WTC11 (cell line): ENCODE results near the gene LMO3. TPM values are rescaled to one million over a fixed set of nuclear protein-coding genes. Genes with fewer than 3 reads are reported as not detected.

Experiments
- ATAC-seq: fragments of 200-7000 bp; cut with Tn5 transposase; 2 replicates; pipeline ENCODE4 v1.10.0; 2021; ENCODE audit warnings: mild to moderate bottlenecking, moderate library complexity
- CTCF ChIA-PET: fragments of 300-600 bp; sonication (Branson Sonifier 250); formaldehyde crosslinking; loops from one replicate; lab custom pipeline; 2021; ENCODE audit warnings: antibody characterized with exemption; lab: Charles Lee
- POLR2A ChIA-PET: fragments of 350-600 bp; sonication (Branson Sonifier 250); formaldehyde crosslinking; loops from one replicate; lab custom pipeline; 2021; ENCODE audit warnings: antibody characterized with exemption; lab: Charles Lee
- DNase-seq: peaks from one replicate; pipeline ENCODE4 v3.0.0; 2021; ENCODE audit warnings: low spot score
- H3K27ac Mint-ChIP-seq: 2 replicates; pipeline ENCODE4 v1.8.0; 2021; ENCODE audit warnings: mixed read lengths
- H3K27me3 Mint-ChIP-seq: 2 replicates; pipeline ENCODE4 v1.8.0; 2021; ENCODE audit warnings: low read depth, mild to moderate bottlenecking, moderate library complexity, mixed read lengths
- H3K36me3 Mint-ChIP-seq: 2 replicates; pipeline ENCODE4 v1.8.0; 2021; ENCODE audit warnings: mixed read lengths
- H3K4me1 Mint-ChIP-seq: 2 replicates; pipeline ENCODE4 v1.8.0; 2022; ENCODE audit warnings: mixed read lengths
- H3K4me3 Mint-ChIP-seq: 2 replicates; pipeline ENCODE4 v1.8.0; 2021; ENCODE audit warnings: mild to moderate bottlenecking, moderate library complexity, mixed read lengths
- H3K9me3 Mint-ChIP-seq: 2 replicates; pipeline ENCODE4 v1.8.0; 2021; ENCODE audit warnings: mixed read lengths
- ATF6 ChIP-seq: sonication (generic); formaldehyde crosslinking; IDR thresholded peaks from 2 replicates; pipeline ENCODE4 v1.8.1; 2023; ENCODE audit warnings: mild to moderate bottlenecking, missing genetic modification reagents
- GABPB1 ChIP-seq: sonication (generic); formaldehyde crosslinking; IDR thresholded peaks from 2 replicates; pipeline ENCODE4 v1.8.1; 2023; ENCODE audit warnings: mild to moderate bottlenecking, missing genetic modification reagents
- GRHL2 ChIP-seq: fragments of 250-450 bp; sonication (Bioruptor Pico); IDR thresholded peaks from 2 replicates; pipeline ENCODE4 v1.8.0; 2022; ENCODE audit warnings: mild to moderate bottlenecking, moderate library complexity; ENCODE audit not compliant: insufficient replicate concordance, severe bottlenecking
- KAT7 ChIP-seq: sonication (generic); formaldehyde crosslinking; IDR thresholded peaks from 2 replicates; pipeline ENCODE4 v1.8.1; 2023; ENCODE audit warnings: missing genetic modification reagents, mild to moderate bottlenecking, borderline replicate concordance
- MYBL2 ChIP-seq: sonication (generic); formaldehyde crosslinking; IDR thresholded peaks from 2 replicates; pipeline ENCODE4 v1.8.1; 2023; ENCODE audit warnings: mild to moderate bottlenecking, moderate library complexity, missing genetic modification reagents
- NFATC4 ChIP-seq: fragments of 250-450 bp; sonication (Bioruptor Pico); IDR thresholded peaks from 2 replicates; pipeline ENCODE4 v1.9.0; 2021; ENCODE audit warnings: mild to moderate bottlenecking
- NR2C2 ChIP-seq: sonication (generic); formaldehyde crosslinking; IDR thresholded peaks from 2 replicates; pipeline ENCODE4 v1.8.0; 2022; ENCODE audit warnings: mild to moderate bottlenecking, missing genetic modification reagents
- ZNF263 ChIP-seq: sonication (generic); formaldehyde crosslinking; IDR thresholded peaks from 2 replicates; pipeline ENCODE4 v1.8.1; 2022; ENCODE audit warnings: low read depth, mild to moderate bottlenecking, moderate library complexity, missing genetic modification reagents
- ZNF423 ChIP-seq: fragments of 250-450 bp; sonication (Bioruptor Pico); IDR thresholded peaks from 2 replicates; pipeline ENCODE4 v2.1.2; 2022; ENCODE audit warnings: mild to moderate bottlenecking, moderate library complexity
- total RNA-seq: library from RNA; stranded (reverse); gene quantifications from 3 replicates; pipeline ENCODE4 v1.2.3, GENCODE V29; 2021
- TF ChIP-seq, protein P1 (sequence below): fragments of 250-450 bp; sonication (Bioruptor Pico); IDR thresholded peaks from 2 replicates; pipeline ENCODE4 v1.9.0; 2021; ENCODE audit warnings: mild to moderate bottlenecking, borderline replicate concordance
- TF ChIP-seq, protein P2 (sequence below): sonication (generic); formaldehyde crosslinking; IDR thresholded peaks from 2 replicates; pipeline ENCODE4 v1.8.0; 2022; ENCODE audit warnings: mild to moderate bottlenecking, missing genetic modification reagents
- TF ChIP-seq, protein P3 (sequence below): sonication (generic); formaldehyde crosslinking; IDR thresholded peaks from 2 replicates; pipeline ENCODE4 v1.8.1; 2023; ENCODE audit warnings: mild to moderate bottlenecking, missing genetic modification reagents, moderate library complexity
- TF ChIP-seq, protein P4 (sequence below): sonication (generic); formaldehyde crosslinking; IDR thresholded peaks from 2 replicates; pipeline ENCODE4 v1.8.1; 2022; ENCODE audit warnings: mild to moderate bottlenecking, missing genetic modification reagents, moderate library complexity, borderline replicate concordance
- TF ChIP-seq, protein P5 (sequence below): fragments of 250-450 bp; sonication (Bioruptor Pico); IDR thresholded peaks from 2 replicates; pipeline ENCODE4 v2.1.2; 2022; ENCODE audit warnings: mild to moderate bottlenecking, moderate library complexity
- TF ChIP-seq, protein P6 (sequence below): sonication (generic); formaldehyde crosslinking; IDR thresholded peaks from 2 replicates; pipeline ENCODE4 v1.8.0; 2022; ENCODE audit warnings: mild to moderate bottlenecking, missing genetic modification reagents
- TF ChIP-seq, protein P7 (sequence below): fragments of 250-450 bp; sonication (Bioruptor Pico); IDR thresholded peaks from 2 replicates; pipeline ENCODE4 v1.9.0; 2021; ENCODE audit warnings: mild to moderate bottlenecking

The LMO3 gene
- total RNA-seq, 1 experiment from 2014 or later, result 29.8 TPM

- H3K9me3 Mint-ChIP-seq, result peaks cover 6% of the 10 kb centered on the region
Observed at GRCh38 chr12:16586350-16587109, 19.4 kb downstream of the LMO3 start.

DNA sequence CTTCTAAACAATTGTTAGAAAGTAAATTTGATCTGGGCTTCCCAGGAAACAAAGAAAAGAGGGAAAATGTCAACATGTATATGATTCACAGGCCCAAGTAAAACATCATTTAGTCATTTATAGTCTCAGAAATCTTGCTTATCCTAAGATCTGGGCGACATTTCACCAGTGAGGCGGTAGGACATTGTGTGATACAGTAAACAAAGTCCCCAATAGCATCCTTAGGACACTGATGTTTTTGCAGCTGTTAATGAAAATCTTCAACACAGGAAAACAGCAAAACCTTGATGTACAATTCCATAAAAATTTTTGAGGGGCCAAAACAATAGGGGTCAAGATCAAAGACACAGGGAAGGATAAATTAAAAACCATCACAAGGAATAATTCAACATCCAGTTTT lies 20.2 kb downstream of the LMO3 start:
- peaks cover 9% of the 10 kb centered on the region for H3K4me1 Mint-ChIP-seq
- H3K27me3 Mint-ChIP-seq, result no peaks in the 10 kb centered on the region
- H3K36me3 Mint-ChIP-seq, result peaks cover 7% of the 10 kb centered on the region
- H3K9me3 Mint-ChIP-seq, result peaks cover 6% of the 10 kb centered on the region
- no peak overlapping the region for H3K4me3 Mint-ChIP-seq
- DNase-seq, result no peak
- H3K27ac Mint-ChIP-seq, result no peak overlapping the region
- POLR2A ChIA-PET, result no interaction called here
- no peak for ATAC-seq
- CTCF ChIA-PET, result no interaction called here
- TF ChIP-seq GRHL2 (CRISPR knock-in tag), result no peak
- TF ChIP-seq, all 79 proteins: peak for 0

More at GRCh38 chr12:16586350-16587109, 19.4 kb downstream of the LMO3 start:
- H3K4me1 Mint-ChIP-seq, result peaks cover 9% of the 10 kb centered on the region
- no peak overlapping the region for H3K27ac Mint-ChIP-seq
- H3K27me3 Mint-ChIP-seq, result no peaks in the 10 kb centered on the region
- H3K4me3 Mint-ChIP-seq, result no peak overlapping the region
- TF ChIP-seq, protein P1, sequence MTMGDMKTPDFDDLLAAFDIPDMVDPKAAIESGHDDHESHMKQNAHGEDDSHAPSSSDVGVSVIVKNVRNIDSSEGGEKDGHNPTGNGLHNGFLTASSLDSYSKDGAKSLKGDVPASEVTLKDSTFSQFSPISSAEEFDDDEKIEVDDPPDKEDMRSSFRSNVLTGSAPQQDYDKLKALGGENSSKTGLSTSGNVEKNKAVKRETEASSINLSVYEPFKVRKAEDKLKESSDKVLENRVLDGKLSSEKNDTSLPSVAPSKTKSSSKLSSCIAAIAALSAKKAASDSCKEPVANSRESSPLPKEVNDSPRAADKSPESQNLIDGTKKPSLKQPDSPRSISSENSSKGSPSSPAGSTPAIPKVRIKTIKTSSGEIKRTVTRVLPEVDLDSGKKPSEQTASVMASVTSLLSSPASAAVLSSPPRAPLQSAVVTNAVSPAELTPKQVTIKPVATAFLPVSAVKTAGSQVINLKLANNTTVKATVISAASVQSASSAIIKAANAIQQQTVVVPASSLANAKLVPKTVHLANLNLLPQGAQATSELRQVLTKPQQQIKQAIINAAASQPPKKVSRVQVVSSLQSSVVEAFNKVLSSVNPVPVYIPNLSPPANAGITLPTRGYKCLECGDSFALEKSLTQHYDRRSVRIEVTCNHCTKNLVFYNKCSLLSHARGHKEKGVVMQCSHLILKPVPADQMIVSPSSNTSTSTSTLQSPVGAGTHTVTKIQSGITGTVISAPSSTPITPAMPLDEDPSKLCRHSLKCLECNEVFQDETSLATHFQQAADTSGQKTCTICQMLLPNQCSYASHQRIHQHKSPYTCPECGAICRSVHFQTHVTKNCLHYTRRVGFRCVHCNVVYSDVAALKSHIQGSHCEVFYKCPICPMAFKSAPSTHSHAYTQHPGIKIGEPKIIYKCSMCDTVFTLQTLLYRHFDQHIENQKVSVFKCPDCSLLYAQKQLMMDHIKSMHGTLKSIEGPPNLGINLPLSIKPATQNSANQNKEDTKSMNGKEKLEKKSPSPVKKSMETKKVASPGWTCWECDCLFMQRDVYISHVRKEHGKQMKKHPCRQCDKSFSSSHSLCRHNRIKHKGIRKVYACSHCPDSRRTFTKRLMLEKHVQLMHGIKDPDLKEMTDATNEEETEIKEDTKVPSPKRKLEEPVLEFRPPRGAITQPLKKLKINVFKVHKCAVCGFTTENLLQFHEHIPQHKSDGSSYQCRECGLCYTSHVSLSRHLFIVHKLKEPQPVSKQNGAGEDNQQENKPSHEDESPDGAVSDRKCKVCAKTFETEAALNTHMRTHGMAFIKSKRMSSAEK (CRISPR knock-in tag), result no peak
- no peak for TF ChIP-seq NFATC4 (CRISPR knock-in tag)
- no peak for TF ChIP-seq ZNF263 (CRISPR knock-in tag)
- no peak for TF ChIP-seq MYBL2 (CRISPR knock-in tag)
- TF ChIP-seq, protein P2, sequence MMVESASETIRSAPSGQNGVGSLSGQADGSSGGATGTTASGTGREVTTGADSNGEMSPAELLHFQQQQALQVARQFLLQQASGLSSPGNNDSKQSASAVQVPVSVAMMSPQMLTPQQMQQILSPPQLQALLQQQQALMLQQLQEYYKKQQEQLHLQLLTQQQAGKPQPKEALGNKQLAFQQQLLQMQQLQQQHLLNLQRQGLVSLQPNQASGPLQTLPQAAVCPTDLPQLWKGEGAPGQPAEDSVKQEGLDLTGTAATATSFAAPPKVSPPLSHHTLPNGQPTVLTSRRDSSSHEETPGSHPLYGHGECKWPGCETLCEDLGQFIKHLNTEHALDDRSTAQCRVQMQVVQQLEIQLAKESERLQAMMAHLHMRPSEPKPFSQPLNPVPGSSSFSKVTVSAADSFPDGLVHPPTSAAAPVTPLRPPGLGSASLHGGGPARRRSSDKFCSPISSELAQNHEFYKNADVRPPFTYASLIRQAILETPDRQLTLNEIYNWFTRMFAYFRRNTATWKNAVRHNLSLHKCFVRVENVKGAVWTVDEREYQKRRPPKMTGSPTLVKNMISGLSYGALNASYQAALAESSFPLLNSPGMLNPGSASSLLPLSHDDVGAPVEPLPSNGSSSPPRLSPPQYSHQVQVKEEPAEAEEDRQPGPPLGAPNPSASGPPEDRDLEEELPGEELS (CRISPR knock-in tag), result no peak
- TF ChIP-seq, protein P3, sequence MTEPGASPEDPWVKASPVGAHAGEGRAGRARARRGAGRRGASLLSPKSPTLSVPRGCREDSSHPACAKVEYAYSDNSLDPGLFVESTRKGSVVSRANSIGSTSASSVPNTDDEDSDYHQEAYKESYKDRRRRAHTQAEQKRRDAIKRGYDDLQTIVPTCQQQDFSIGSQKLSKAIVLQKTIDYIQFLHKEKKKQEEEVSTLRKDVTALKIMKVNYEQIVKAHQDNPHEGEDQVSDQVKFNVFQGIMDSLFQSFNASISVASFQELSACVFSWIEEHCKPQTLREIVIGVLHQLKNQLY (CRISPR knock-in tag), result no peak
- TF ChIP-seq ZNF423 (CRISPR knock-in tag), result no peak
- no peak for TF ChIP-seq NR2C2
- TF ChIP-seq, protein P4, sequence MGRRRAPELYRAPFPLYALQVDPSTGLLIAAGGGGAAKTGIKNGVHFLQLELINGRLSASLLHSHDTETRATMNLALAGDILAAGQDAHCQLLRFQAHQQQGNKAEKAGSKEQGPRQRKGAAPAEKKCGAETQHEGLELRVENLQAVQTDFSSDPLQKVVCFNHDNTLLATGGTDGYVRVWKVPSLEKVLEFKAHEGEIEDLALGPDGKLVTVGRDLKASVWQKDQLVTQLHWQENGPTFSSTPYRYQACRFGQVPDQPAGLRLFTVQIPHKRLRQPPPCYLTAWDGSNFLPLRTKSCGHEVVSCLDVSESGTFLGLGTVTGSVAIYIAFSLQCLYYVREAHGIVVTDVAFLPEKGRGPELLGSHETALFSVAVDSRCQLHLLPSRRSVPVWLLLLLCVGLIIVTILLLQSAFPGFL (CRISPR knock-in tag), result no peak
- DNase-seq (no peak), ATAC-seq (no peak)
- H3K36me3 Mint-ChIP-seq, result peaks cover 7% of the 10 kb centered on the region
- CTCF ChIA-PET, result no interaction called here
- POLR2A ChIA-PET, result no interaction called here

DNA sequence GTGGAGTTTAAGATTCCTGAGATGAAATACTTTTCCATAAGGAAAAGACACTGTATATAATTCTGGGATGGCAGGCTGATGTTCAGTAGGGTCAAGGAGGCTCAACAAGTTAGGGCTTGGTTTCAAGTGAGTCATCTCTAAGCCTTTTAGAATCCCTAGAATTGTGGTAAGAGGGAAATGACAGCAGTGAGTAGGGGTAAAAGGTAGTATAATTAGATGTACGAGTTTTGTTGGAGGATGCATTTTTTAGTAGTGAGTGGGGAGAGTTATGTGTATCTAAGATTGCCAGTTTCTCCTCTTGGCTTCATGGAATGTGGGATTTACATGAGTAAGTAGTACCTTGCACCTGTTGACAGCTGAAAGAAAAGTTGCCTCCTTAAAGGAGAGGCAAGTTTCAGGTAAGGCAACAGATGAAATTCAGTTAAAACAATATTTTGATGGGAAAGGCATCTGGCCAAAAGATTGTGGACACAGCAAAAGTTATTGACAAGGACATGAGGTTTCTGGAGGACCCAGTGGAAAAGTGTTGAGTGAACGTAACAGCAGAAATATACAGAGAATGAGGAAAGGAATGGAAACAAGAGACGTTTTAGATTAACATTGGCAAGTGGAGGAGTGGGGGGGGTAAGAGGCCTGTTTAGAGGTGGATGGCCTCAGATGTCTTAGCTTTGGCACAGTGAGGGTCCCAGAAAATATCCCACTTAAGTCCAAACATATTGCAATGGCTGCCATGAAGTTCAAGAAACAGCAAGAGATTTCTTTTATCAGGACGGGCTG lies 21.8 kb downstream of the LMO3 start:
- Mint-ChIP-seq H3K36me3 (peaks cover 7% of the 10 kb centered on the region), H3K4me1 (peaks cover 9% of the 10 kb centered on the region), H3K4me3 (no peak overlapping the region), H3K27me3 (no peaks in the 10 kb centered on the region), H3K9me3 (peaks cover 6% of the 10 kb centered on the region), H3K27ac (peak overlapping the region; percentile 93)
- ATAC-seq (no peak), DNase-seq (no peak)
- ChIA-PET POLR2A (no interaction called here), CTCF (no interaction called here)
- TF ChIP-seq KAT7 (CRISPR knock-in tag), result no peak
- TF ChIP-seq, protein P5, sequence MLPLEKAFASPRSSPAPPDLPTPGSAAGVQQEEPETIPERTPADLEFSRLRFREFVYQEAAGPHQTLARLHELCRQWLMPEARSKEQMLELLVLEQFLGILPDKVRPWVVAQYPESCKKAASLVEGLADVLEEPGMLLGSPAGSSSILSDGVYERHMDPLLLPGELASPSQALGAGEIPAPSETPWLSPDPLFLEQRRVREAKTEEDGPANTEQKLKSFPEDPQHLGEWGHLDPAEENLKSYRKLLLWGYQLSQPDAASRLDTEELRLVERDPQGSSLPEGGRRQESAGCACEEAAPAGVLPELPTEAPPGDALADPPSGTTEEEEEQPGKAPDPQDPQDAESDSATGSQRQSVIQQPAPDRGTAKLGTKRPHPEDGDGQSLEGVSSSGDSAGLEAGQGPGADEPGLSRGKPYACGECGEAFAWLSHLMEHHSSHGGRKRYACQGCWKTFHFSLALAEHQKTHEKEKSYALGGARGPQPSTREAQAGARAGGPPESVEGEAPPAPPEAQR (CRISPR knock-in tag), result no peak
- TF ChIP-seq, protein P6, sequence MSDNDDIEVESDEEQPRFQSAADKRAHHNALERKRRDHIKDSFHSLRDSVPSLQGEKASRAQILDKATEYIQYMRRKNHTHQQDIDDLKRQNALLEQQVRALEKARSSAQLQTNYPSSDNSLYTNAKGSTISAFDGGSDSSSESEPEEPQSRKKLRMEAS (CRISPR knock-in tag), result no peak
- TF ChIP-seq, protein P7, sequence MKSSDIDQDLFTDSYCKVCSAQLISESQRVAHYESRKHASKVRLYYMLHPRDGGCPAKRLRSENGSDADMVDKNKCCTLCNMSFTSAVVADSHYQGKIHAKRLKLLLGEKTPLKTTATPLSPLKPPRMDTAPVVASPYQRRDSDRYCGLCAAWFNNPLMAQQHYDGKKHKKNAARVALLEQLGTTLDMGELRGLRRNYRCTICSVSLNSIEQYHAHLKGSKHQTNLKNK (CRISPR knock-in tag), result no peak
- TF ChIP-seq GABPB1 (CRISPR knock-in tag), result no peak
- TF ChIP-seq ATF6 (CRISPR knock-in tag), result no peak
